DMS153 treated with DMSO at 0.1 percent for 48 hours (cell line): ENCODE measurements around the gene KSR2.
"Not testable (repeated sequence)": the region's sequence is repeated elsewhere in the genome, so short reads cannot be mapped to it uniquely, and the experiment has no call there.

ENCODE experiments used
- DNase-seq: peaks from one replicate; lab custom pipeline; 2025; ENCODE audit not compliant: unreplicated experiment; lab: John Stamatoyannopoulos, UW

KSR2 gene

GRCh38 chr12:117968826-117969659 is at the start of gene KSR2:
Gene KSR2, minus strand, starts transcription at chr12:117968990. Its CDS starts 735 bp downstream, at chr12:117968255.
- DNase-seq: peak; percentile 82

GRCh38 chr12:118017926-118018325 is 49.1 kb upstream of the KSR2 start:
- no peak for DNase-seq

GRCh38 chr12:118016424-118017264 is 47.9 kb upstream of the KSR2 start, which contains the start of gene RFC5:
Gene RFC5, plus strand, starts transcription at chr12:118016703. Its CDS starts 125 bp downstream, at chr12:118016828.
- peak; percentile 94 for DNase-seq

GRCh38 chr12:118015944-118016343 is 47.2 kb upstream of the KSR2 start:
- DNase-seq: no peak

- no peak for DNase-seq
Measured at GRCh38 chr12:118015306-118015705, 46.5 kb upstream of the KSR2 start.

GRCh38 chr12:118013283-118013682 is 44.5 kb upstream of the KSR2 start:
- no peak for DNase-seq

- no peak for DNase-seq
Measured at GRCh38 chr12:118011961-118012360, 43.2 kb upstream of the KSR2 start.

- no peak for DNase-seq
Measured at GRCh38 chr12:118011377-118011776, 42.6 kb upstream of the KSR2 start.

GRCh38 chr12:118010903-118011302 is 42.1 kb upstream of the KSR2 start:
- no peak for DNase-seq

- not testable (repeated sequence) for DNase-seq
Measured at GRCh38 chr12:117999806-118000205, 31.0 kb upstream of the KSR2 start.

- DNase-seq: no peak
Measured at GRCh38 chr12:117998719-117999118, 29.9 kb upstream of the KSR2 start.

GRCh38 chr12:117994551-117995438 is 26.0 kb upstream of the KSR2 start:
- no peak for DNase-seq

- DNase-seq: no peak
Measured at GRCh38 chr12:117986705-117987469, 18.1 kb upstream of the KSR2 start.

- DNase-seq: no peak
Measured at GRCh38 chr12:117985182-117985581, 16.4 kb upstream of the KSR2 start.

GRCh38 chr12:117981267-117981666 is 12.5 kb upstream of the KSR2 start:
- no peak for DNase-seq

GRCh38 chr12:117980616-117981015 is 11.8 kb upstream of the KSR2 start:
- no peak for DNase-seq

GRCh38 chr12:117977373-117977772 is 8.6 kb upstream of the KSR2 start:
- DNase-seq: no peak

GRCh38 chr12:117975006-117975405 is 6.2 kb upstream of the KSR2 start:
- no peak for DNase-seq

GRCh38 chr12:117972301-117972700 is 3.5 kb upstream of the KSR2 start:
- no peak for DNase-seq

GRCh38 chr12:117970334-117970733 is 1.5 kb upstream of the KSR2 start:
- no peak for DNase-seq
